C1 segment of cervical spinal cord (tissue), 14 donors: Measurements from ENCODE around the gene ZFR2.
A peak's percentile ranks its signal among the peaks of the same experiment; 100 is the strongest.
"Not testable (repeated sequence)": the region's sequence is repeated elsewhere in the genome, so short reads cannot be mapped to it uniquely, and the experiment has no call there.

Experiments used
- DNase-seq, 14 donors: peaks; one replicate each; lab custom pipeline; 2025; lab: John Stamatoyannopoulos, UW

ZFR2 gene

GRCh38 chr19:3868770-3869456 lies at the start of gene ZFR2:
TSS of gene ZFR2 (minus strand) at chr19:3869038. CDS start at chr19:3869017, 21 bp downstream.
- no peak for DNase-seq

GRCh38 chr19:3916033-3916432 lies 47.2 kb upstream of the ZFR2 start:
- DNase-seq = no peak

GRCh38 chr19:3914199-3914598 lies 45.4 kb upstream of the ZFR2 start:
- DNase-seq = no peak

GRCh38 chr19:3910105-3910504 lies 41.3 kb upstream of the ZFR2 start:
- no peak for DNase-seq

- no peak for DNase-seq
These were observed 39.6 kb upstream of the ZFR2 start for GRCh38 chr19:3908266-3909054.

- no peak for DNase-seq
These were observed 38.9 kb upstream of the ZFR2 start for GRCh38 chr19:3907626-3908265.

- no peak for DNase-seq
These were observed 35.4 kb upstream of the ZFR2 start for GRCh38 chr19:3904233-3904632.

- no peak for DNase-seq
These were observed 33.6 kb upstream of the ZFR2 start for GRCh38 chr19:3902317-3902973.

- DNase-seq = no peak
These were observed 30.9 kb upstream of the ZFR2 start for GRCh38 chr19:3899531-3900294.

- DNase-seq = no peak
These were observed 29.6 kb upstream of the ZFR2 start for GRCh38 chr19:3898426-3898825.

GRCh38 chr19:3897936-3898335 lies 29.1 kb upstream of the ZFR2 start:
- no peak for DNase-seq

- DNase-seq = no peak
These were observed 26.9 kb upstream of the ZFR2 start for GRCh38 chr19:3895788-3896187.

- not testable (repeated sequence) for DNase-seq
These were observed 26.1 kb upstream of the ZFR2 start for GRCh38 chr19:3894959-3895358.

- DNase-seq = no peak
These were observed 24.8 kb upstream of the ZFR2 start for GRCh38 chr19:3893509-3894179.

- DNase-seq = no peak
These were observed 21.8 kb upstream of the ZFR2 start for GRCh38 chr19:3890591-3890990.

- no peak for DNase-seq
These were observed 13.2 kb upstream of the ZFR2 start for GRCh38 chr19:3882041-3882384.

- DNase-seq = no peak
These were observed 12.6 kb upstream of the ZFR2 start for GRCh38 chr19:3881272-3882040.

- peak in 4 of 14 donors; percentile 8 to 82 (median 23) for DNase-seq
These were observed 11.8 kb upstream of the ZFR2 start, which contains the start of gene ATCAY for GRCh38 chr19:3880471-3881271. TSS of gene ATCAY (plus strand) at chr19:3880685. CDS start at chr19:3885768, 5,083 bp downstream.

- no peak for DNase-seq
These were observed 10.8 kb upstream of the ZFR2 start for GRCh38 chr19:3879656-3880055.
